A549 (cell line): ENCODE results near the gene EFNA5. TPM values are rescaled to one million over a fixed set of nuclear protein-coding genes. Genes with fewer than 3 reads are reported as not detected.

Source experiments
- ATAC-seq, 2 experiments: fragments of 200-7000 bp in 1 of 2; fragments of >200 bp in 1 of 2; cut with Nextera tagmentation in 1 of 2; cut with Tn5 transposase in 1 of 2; 3 replicates each; pipeline versions ENCODE4 v1.8.0 to v1.9.1; 2018 to 2020; ENCODE audit warnings: mild to moderate bottlenecking in 1 of 2, moderate library complexity in 1 of 2
- CTCF ChIA-PET: fragments of 300-600 bp; sonication (Branson Sonifier 250); formaldehyde crosslinking; extraction: SDS; loops from one replicate; lab custom pipeline; 2021; ENCODE audit warnings: antibody characterized with exemption, inconsistent platforms; lab: Yijun Ruan, JAX
- POLR2A ChIA-PET: fragments of 350-600 bp; formaldehyde crosslinking; extraction: SDS; loops from one replicate; lab custom pipeline; 2021; ENCODE audit warnings: antibody characterized with exemption, inconsistent platforms; lab: Yijun Ruan, JAX
- DNase-seq, 2 experiments: peaks; one replicate each; pipeline versions ENCODE4 v3.0.0 to v3.0.0-alpha.2; 2011 to 2016; ENCODE audit warnings: low read depth in 1 of 2, low spot score in 1 of 2
- FAIRE-seq: peaks from 2 replicates; lab custom pipeline; 2011; peaks lifted over from hg19 to GRCh38; lab: Jason Lieb, UNC
- H3K27ac ChIP-seq, 2 experiments: fragments of >200 bp; sonication (Bioruptor Twin); formaldehyde crosslinking; 3 replicates each; pipeline ENCODE4 v1.5.1; 2016 to 2017
- H3K4me1 ChIP-seq: fragments of >200 bp; sonication (Bioruptor Twin); formaldehyde crosslinking; 3 replicates; pipeline ENCODE4 v1.6.1; 2016
- H3K4me2 ChIP-seq: fragments of >200 bp; sonication (Bioruptor Twin); formaldehyde crosslinking; 3 replicates; pipeline ENCODE4 v1.6.1; 2016
- H3K4me3 ChIP-seq: fragments of >200 bp; sonication (Bioruptor Twin); formaldehyde crosslinking; 3 replicates; pipeline ENCODE4 v1.5.1; 2016
- H3K9me3 ChIP-seq: fragments of >200 bp; sonication (Bioruptor Twin); formaldehyde crosslinking; 3 replicates; pipeline ENCODE4 v1.6.1; 2016
- CBX2 ChIP-seq: fragments of 200-600 bp; sonication (generic); IDR thresholded peaks from 2 replicates; pipeline ENCODE4 v1.6.1; 2016; ENCODE audit warnings: low read depth, mild to moderate bottlenecking, borderline replicate concordance
- CBX8 ChIP-seq: fragments of 200-600 bp; sonication (generic); IDR thresholded peaks from 2 replicates; pipeline ENCODE4 v1.6.1; 2016
- E2F6 ChIP-seq: IDR thresholded peaks from 2 replicates; pipeline ENCODE4 v1.6.1; 2012; ENCODE audit warnings: low read depth, borderline replicate concordance
- EHMT2 ChIP-seq: fragments of 200-600 bp; sonication (generic); IDR thresholded peaks from 2 replicates; pipeline ENCODE4 v1.6.1; 2016; ENCODE audit warnings: antibody characterized with exemption, low read depth, mild to moderate bottlenecking, moderate library complexity
- GATA3 ChIP-seq: IDR thresholded peaks from 2 replicates; pipeline ENCODE4 v1.6.1; 2012; ENCODE audit warnings: borderline replicate concordance
- HMGXB4 ChIP-seq: fragments of 250-450 bp; sonication (Bioruptor Pico); IDR thresholded peaks from 2 replicates; pipeline ENCODE4 v1.5.0; 2021; ENCODE audit warnings: mild to moderate bottlenecking, moderate library complexity, borderline replicate concordance
- HOXA7 ChIP-seq: fragments of 250-450 bp; sonication (Bioruptor Pico); IDR thresholded peaks from 2 replicates; pipeline ENCODE4 v1.5.0; 2020; ENCODE audit warnings: mild to moderate bottlenecking, moderate library complexity
- JUN ChIP-seq, 2 experiments: fragments of >200 bp; sonication (Bioruptor Twin); formaldehyde crosslinking; IDR thresholded peaks; 2 replicates in 1 of 2; 3 replicates in 1 of 2; pipeline ENCODE4 v1.6.1; 2016 to 2017
- JUNB ChIP-seq: fragments of >200 bp; sonication (Bioruptor Twin); formaldehyde crosslinking; IDR thresholded peaks from 2 replicates; pipeline ENCODE4 v1.6.1; 2016
- MAFK ChIP-seq: fragments of 450-650 bp; IDR thresholded peaks from 2 replicates; pipeline ENCODE4 v1.6.1; 2014; ENCODE audit not compliant: partially characterized antibody
- MAZ ChIP-seq: fragments of 150-350 bp; IDR thresholded peaks from 2 replicates; pipeline ENCODE4 v1.6.1; 2014; ENCODE audit warnings: antibody characterized with exemption, low read depth, low read length, borderline replicate concordance
- NFE2L2 ChIP-seq: fragments of 150-350 bp; conservative IDR thresholded peaks from 2 replicates; pipeline ENCODE4 v1.6.1; 2014; ENCODE audit warnings: low read length
- NR3C1 ChIP-seq: fragments of >200 bp; sonication (Bioruptor Twin); formaldehyde crosslinking; IDR thresholded peaks from 3 replicates; pipeline ENCODE4 v1.6.1; 2017
- PHF8 ChIP-seq: fragments of 200-600 bp; sonication (generic); IDR thresholded peaks from 2 replicates; pipeline ENCODE4 v1.6.1; 2016; ENCODE audit warnings: low read depth, mild to moderate bottlenecking, antibody characterized with exemption, moderate library complexity, borderline replicate concordance
- POLR2AphosphoS2 ChIP-seq: conservative IDR thresholded peaks from 2 replicates; pipeline ENCODE4 v1.6.1; 2012; ENCODE audit warnings: low read length, improper control_type of control experiment, inconsistent platforms
- SMC3 ChIP-seq: fragments of >200 bp; sonication (Bioruptor Twin); formaldehyde crosslinking; IDR thresholded peaks from 3 replicates; pipeline ENCODE4 v1.6.1; 2018; ENCODE audit warnings: inconsistent platforms
- SREBF2 ChIP-seq: fragments of 450-650 bp; IDR thresholded peaks from 2 replicates; pipeline ENCODE4 v1.6.1; 2014; ENCODE audit warnings: mild to moderate bottlenecking, moderate library complexity
- USF2 ChIP-seq: fragments of 450-650 bp; IDR thresholded peaks from 2 replicates; pipeline ENCODE4 v1.6.1; 2014; ENCODE audit warnings: antibody characterized with exemption
- ZFP36 ChIP-seq: fragments of 450-650 bp; IDR thresholded peaks from 2 replicates; pipeline ENCODE4 v1.6.1; 2014; ENCODE audit warnings: borderline replicate concordance; ENCODE audit not compliant: partially characterized antibody
- WGBS: methylation state at CpG from one replicate; pipeline ENCODE4 v1.1.6; 2017; ENCODE audit errors: missing lambda C conversion rate; 5-methylcytosine and 5-hydroxymethylcytosine counted together
- polyA plus RNA-seq, 4 experiments: library from polyadenylated mRNA; depleted of rRNA in 3 of 4; stranded (reverse); fragments of >200 nt; fragmentation: RNase III in 1 of 4; extraction: RNeasy Plus Mini Kit Qiagen cat#74134 plus additional on column Dnase treatment in 1 of 4; gene quantifications; 2 replicates in 3 of 4; 3 replicates in 1 of 4; pipeline ENCODE4 v1.2.3, GENCODE V29; 2011 to 2017
- TF ChIP-seq, protein P1 (sequence below): fragments of 200-600 bp; sonication (generic); IDR thresholded peaks from 2 replicates; pipeline ENCODE4 v1.6.1; 2016; ENCODE audit warnings: antibody characterized with exemption, mild to moderate bottlenecking, moderate library complexity

EFNA5 gene
- polyA plus RNA-seq, 2 of the 4 experiments (the other 2 are of a cell fraction), result 8.5 to 20.7 TPM

DNA sequence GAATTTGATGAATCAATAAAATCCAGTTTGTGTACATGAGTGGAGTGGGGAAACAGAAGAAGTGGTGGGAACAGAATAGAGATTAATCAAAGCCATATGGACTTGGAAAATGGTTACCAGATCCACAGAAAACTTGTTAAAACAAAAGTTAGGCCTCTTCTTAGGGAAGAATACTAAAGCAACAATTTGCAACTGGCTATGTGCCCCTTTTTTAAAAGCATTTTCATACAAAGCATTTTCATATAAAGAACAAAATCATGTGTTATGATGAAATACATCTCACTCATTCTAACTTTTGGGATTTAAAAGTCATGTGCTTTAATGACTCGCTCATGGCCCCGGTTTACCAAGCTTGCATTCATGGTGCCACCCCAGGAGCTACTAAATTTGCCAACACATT, 276.9 kb downstream of the EFNA5 start:
- FAIRE-seq, result peak; percentile 23
- ATAC-seq, result no peak
- DNase-seq, result no peak
- peaks cover 51% of the 10 kb centered on the region for H3K4me1 ChIP-seq
- ChIA-PET CTCF (interaction anchor here (0.5 kb wide), 1 partner anchor 550 kb away, joined by 3 read pairs; no protein-coding TSS in a partner anchor), POLR2A (no interaction called here)
- WGBS, result 88% methylated on average over 2 of the region's 2 CpGs
- H3K27ac ChIP-seq, result peak overlapping the region in 1 of 2 experiments; percentile 30; a peak in 3 of 6 replicates
- H3K9me3 ChIP-seq, result no peaks in the 10 kb centered on the region
- no peak for TF ChIP-seq HMGXB4 (CRISPR knock-in tag)
- no peak for TF ChIP-seq USF2
- TF ChIP-seq CBX8, result no peak
- TF ChIP-seq NFE2L2, result no peak
- TF ChIP-seq MAZ, result no peak
- TF ChIP-seq HOXA7 (CRISPR knock-in tag), result no peak
- TF ChIP-seq EHMT2, result no peak
- no peak for TF ChIP-seq ZFP36
- no peak for TF ChIP-seq SMC3
- TF ChIP-seq CBX2, result no peak
- TF ChIP-seq MAFK, result no peak
- TF ChIP-seq NR3C1, result no peak
- TF ChIP-seq JUNB, result no peak
- TF ChIP-seq POLR2AphosphoS2, result no peak
- TF ChIP-seq E2F6, result no peak
- TF ChIP-seq PHF8, result no peak
- TF ChIP-seq SREBF2, result no peak
- TF ChIP-seq, protein P1, sequence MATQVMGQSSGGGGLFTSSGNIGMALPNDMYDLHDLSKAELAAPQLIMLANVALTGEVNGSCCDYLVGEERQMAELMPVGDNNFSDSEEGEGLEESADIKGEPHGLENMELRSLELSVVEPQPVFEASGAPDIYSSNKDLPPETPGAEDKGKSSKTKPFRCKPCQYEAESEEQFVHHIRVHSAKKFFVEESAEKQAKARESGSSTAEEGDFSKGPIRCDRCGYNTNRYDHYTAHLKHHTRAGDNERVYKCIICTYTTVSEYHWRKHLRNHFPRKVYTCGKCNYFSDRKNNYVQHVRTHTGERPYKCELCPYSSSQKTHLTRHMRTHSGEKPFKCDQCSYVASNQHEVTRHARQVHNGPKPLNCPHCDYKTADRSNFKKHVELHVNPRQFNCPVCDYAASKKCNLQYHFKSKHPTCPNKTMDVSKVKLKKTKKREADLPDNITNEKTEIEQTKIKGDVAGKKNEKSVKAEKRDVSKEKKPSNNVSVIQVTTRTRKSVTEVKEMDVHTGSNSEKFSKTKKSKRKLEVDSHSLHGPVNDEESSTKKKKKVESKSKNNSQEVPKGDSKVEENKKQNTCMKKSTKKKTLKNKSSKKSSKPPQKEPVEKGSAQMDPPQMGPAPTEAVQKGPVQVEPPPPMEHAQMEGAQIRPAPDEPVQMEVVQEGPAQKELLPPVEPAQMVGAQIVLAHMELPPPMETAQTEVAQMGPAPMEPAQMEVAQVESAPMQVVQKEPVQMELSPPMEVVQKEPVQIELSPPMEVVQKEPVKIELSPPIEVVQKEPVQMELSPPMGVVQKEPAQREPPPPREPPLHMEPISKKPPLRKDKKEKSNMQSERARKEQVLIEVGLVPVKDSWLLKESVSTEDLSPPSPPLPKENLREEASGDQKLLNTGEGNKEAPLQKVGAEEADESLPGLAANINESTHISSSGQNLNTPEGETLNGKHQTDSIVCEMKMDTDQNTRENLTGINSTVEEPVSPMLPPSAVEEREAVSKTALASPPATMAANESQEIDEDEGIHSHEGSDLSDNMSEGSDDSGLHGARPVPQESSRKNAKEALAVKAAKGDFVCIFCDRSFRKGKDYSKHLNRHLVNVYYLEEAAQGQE, result no peak
- TF ChIP-seq GATA3, result no peak
- no peak overlapping the region for H3K4me3 ChIP-seq
- H3K4me2 ChIP-seq, result no peak overlapping the region

- Histone ChIP-seq H3K4me2 (no peak overlapping the region), H3K27ac (peak overlapping the region; percentile 25 to 61; a peak in 4 of 6 replicates), H3K4me1 (peaks cover 71% of the 10 kb centered on the region), H3K9me3 (no peaks in the 10 kb centered on the region), H3K4me3 (no peak overlapping the region)
- WGBS, result 94% methylated on average over 5 of the region's 5 CpGs
- CTCF ChIA-PET, result no interaction called here
- ATAC-seq, result no peak
- TF ChIP-seq NFE2L2 (peak; percentile 87), JUN (IDR thresholded peaks at IDR 0.05) (no peak), MAFK (peak; percentile 74), EHMT2 (no peak), SREBF2 (no peak)
- no peak for FAIRE-seq
- POLR2A ChIA-PET, result no interaction called here
- DNase-seq, result no peak
Measured at GRCh38 chr5:107391787-107392186, 278.9 kb downstream of the EFNA5 start.
